Adrenal gland (tissue), 12 donors: Measurements from ENCODE around the gene KCNJ1. TPM values are rescaled to one million over a fixed set of nuclear protein-coding genes. Genes with fewer than 3 reads are reported as not detected.

Experiments used
- DNase-seq, 7 donors: peaks; one replicate each; pipeline ENCODE4 v3.0.0-alpha.2; 2019 to 2020
- H3K27ac ChIP-seq, 5 donors: fragments of 200-600 bp; sonication (generic) in 4 of 5; 1 replicate in 3 of 5; 2 replicates in 2 of 5; pipeline versions ENCODE4 v1.5.1 to v1.8.0; 2016 to 2020; ENCODE audit warnings: mild to moderate bottlenecking in 1 of 5
- H3K27me3 ChIP-seq: fragments of 200-600 bp; 2 replicates; pipeline ENCODE4 v1.8.0; 2021
- H3K36me3 ChIP-seq, 2 donors: fragments of 200-600 bp; replicated peaks in 1 of 2; 1 replicate in 1 of 2; 2 replicates in 1 of 2; pipeline versions ENCODE4 v1.5.1 to v1.8.0; 2018 to 2022
- H3K4me1 ChIP-seq, 2 donors: fragments of 200-600 bp; replicated peaks in 1 of 2; 1 replicate in 1 of 2; 2 replicates in 1 of 2; pipeline versions ENCODE4 v1.5.1 to v1.8.0; 2018 to 2021
- H3K4me3 ChIP-seq, 4 donors: fragments of 200-600 bp; sonication (generic) in 3 of 4; one replicate each; pipeline ENCODE4 v1.5.1; 2016 to 2018
- H3K9me3 ChIP-seq, 3 donors: fragments of 200-600 bp; sonication (generic) in 1 of 3; replicated peaks in 1 of 3; 1 replicate in 2 of 3; 2 replicates in 1 of 3; pipeline versions ENCODE4 v1.5.1 to v1.8.0; 2016 to 2021
- CTCF ChIP-seq, 6 experiments: fragments of 450-650 bp in 4 of 6; fragments of 200-600 bp in 2 of 6; sonication (generic) in 1 of 6; IDR thresholded peaks; 1 replicate in 5 of 6; 2 replicates in 1 of 6; pipeline versions ENCODE4 v1.5.1 to v1.8.0; 2016 to 2021; ENCODE audit warnings: antibody characterized with exemption in 6 of 6, mild to moderate bottlenecking in 2 of 6, moderate library complexity in 1 of 6
- POLR2A ChIP-seq, 2 donors: fragments of 450-650 bp; IDR thresholded peaks; one replicate each; pipeline ENCODE4 v1.6.1; 2017; ENCODE audit warnings: antibody characterized with exemption in 2 of 2, mild to moderate bottlenecking in 2 of 2, moderate library complexity in 1 of 2
- WGBS, 4 donors: extraction: QIAGEN DNeasy Blood & Tissue Kit in 2 of 4; methylation state at CpG; one replicate each; pipeline versions ENCODE4 v1.1.5 to v1.1.7; 2013 to 2017; 5-methylcytosine and 5-hydroxymethylcytosine counted together
- intact Hi-C, 2 donors: fragments of 100-400 bp; cut with DNase I; formaldehyde crosslinking; loops; one replicate each; pipeline versions ENCODE4 v1.14.1 to v1.15.0; 2022 to 2023
- polyA plus RNA-seq, 3 donors: library from polyadenylated mRNA; stranded (reverse); fragments of 200-250 nt in 2 of 3; fragments of 350-450 nt in 1 of 3; fragmentation: Illumina TruSeq in 1 of 3; extraction: RNeasy Lipid Tissue Mini Kit (QIAGEN cat#74804) in 1 of 3; gene quantifications; one replicate each; pipeline ENCODE4 v1.2.3, GENCODE V29; 2013 to 2014
- total RNA-seq, 9 donors: library from RNA; depleted of rRNA in 4 of 9; stranded (reverse); fragments of >200 nt in 4 of 9; fragments of 120-200 nt in 1 of 9; fragmentation: NEBNext Ultra II Directional in 1 of 9; extraction: Animal tissue kit (Norgen Biotek cat#: 25700) in 1 of 9; gene quantifications; one replicate each; pipeline versions ENCODE4 v1.1.0 to v1.2.4, GENCODE V29; 2013 to 2023
- donor health status: healthy with polysubstance abuse.
- donor health status: Bipolar disorder and iron deficiency.
- donor health status: DM: yes; HTN: yes; CAD: no.
- donor health status: DM: no; HTN: no; CAD: no.
- donor health status: DM: no; HTN: no; CAD: no.
- donor health status: DM: yes; HTN: yes; CAD: no.

KCNJ1 gene
- total and polyA plus RNA-seq, 12 donors = 0.06 to 0.17 (median 0.16) TPM; not detected in 9

- intact Hi-C loops = no loop called here
- no peak overlapping the region for H3K4me3 ChIP-seq
- H3K27ac ChIP-seq = no peak overlapping the region
- WGBS, 4 donors = 75 to 85% (median 82%) methylated on average over 8 of the region's 8 CpGs
- H3K9me3 ChIP-seq = no peaks in the 10 kb centered on the region
- no peak for TF ChIP-seq CTCF (IDR thresholded peaks at IDR 0.05)
- no peak for TF ChIP-seq POLR2A (IDR thresholded peaks at IDR 0.05)
- no peaks in the 10 kb centered on the region for H3K4me1 ChIP-seq
- H3K27me3 ChIP-seq = no peaks in the 10 kb centered on the region
- no peak for DNase-seq
- no peaks in the 10 kb centered on the region for H3K36me3 ChIP-seq
These were observed 47.9 kb downstream of the KCNJ1 start for GRCh38 chr11:128819198-128819597.

DNA sequence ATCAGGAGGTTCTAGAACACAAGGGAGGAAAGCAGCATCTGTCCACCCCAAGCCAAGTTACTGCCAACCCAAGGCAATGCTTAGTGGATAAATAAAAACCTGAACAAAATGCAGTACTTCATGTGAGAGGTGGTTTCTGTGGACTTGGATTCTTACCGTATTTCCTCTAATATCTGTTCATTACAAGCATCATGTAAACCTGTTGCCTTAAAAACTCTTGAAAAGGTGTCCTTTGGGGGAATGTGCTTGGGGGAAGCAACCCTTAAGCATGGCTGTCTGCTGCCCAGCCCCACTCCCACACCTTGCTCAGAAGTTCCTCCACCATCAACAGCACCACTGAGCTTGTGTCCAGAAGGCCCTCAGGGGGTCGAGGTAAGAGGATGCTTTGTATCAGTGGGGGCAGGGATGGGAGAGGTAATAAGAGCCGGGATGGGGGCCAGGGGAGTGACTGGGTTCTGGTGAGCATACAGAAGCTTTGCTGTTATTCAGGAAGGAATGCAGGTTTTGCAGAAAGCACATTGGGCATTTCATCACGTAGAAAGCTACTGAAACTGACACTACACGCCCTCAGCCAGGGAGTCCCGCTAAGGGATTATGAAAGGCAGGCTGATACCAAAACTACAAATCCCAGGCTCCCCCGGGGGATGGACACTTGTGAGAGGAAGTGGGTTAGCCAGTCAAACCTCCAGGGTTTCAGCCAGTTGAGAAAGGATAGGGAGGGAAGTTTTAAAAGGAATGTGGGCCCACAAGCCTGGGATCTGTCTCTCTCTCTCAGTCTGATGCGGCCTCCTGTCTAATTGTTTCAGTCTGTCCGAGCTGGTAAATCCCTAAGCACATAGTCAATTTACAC is 52.0 kb downstream of the KCNJ1 start:
- no peaks in the 10 kb centered on the region for H3K9me3 ChIP-seq
- no peak for TF ChIP-seq POLR2A (IDR thresholded peaks at IDR 0.05)
- TF ChIP-seq CTCF (IDR thresholded peaks at IDR 0.05) = no peak

DNA sequence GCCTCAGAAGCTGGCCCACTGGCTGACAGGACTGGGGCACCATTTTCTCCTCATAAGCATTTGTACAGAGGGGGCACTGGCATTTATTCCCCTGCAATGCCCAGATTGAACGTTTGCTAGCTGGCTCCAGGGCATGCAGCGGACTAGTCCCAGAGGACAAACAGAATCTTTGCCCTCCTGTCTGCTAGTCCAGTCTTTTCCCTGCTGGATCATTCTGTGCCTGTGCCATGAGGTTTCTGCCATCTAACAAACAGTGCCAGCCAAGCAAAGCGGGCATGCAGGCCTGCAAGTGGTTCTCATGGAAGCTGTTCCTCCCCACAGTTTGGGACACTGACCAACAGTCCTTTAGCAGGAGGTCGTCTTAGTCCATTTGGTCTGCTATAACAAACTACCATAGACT is 53.4 kb downstream of the KCNJ1 start:
- H3K27ac ChIP-seq = no peak overlapping the region
- H3K27me3 ChIP-seq = no peaks in the 10 kb centered on the region
- H3K4me3 ChIP-seq = no peak overlapping the region
- peaks cover 0 to 11% of the 10 kb centered on the region in 2 donors for H3K36me3 ChIP-seq
- H3K4me1 ChIP-seq = no peaks in the 10 kb centered on the region
- no peaks in the 10 kb centered on the region for H3K9me3 ChIP-seq
- TF ChIP-seq CTCF (IDR thresholded peaks at IDR 0.05) (no peak), POLR2A (IDR thresholded peaks at IDR 0.05) (no peak)
- intact Hi-C loops = no loop called here
- 78 to 95% (median 84%) methylated on average over 4 of the region's 4 CpGs for WGBS, 4 donors
- DNase-seq = no peak

More for the DNA sequence above, 52.0 kb downstream of the KCNJ1 start:
- H3K4me1 ChIP-seq = no peaks in the 10 kb centered on the region
- H3K27ac ChIP-seq = no peak overlapping the region
- peaks cover 0 to 11% of the 10 kb centered on the region in 2 donors for H3K36me3 ChIP-seq
- intact Hi-C loops = no loop called here
- peak in 6 of 7 donors; percentile 23 to 59 (median 42) for DNase-seq
- 43 to 49% (median 48%) methylated on average over 9 of the region's 9 CpGs for WGBS, 4 donors
- no peaks in the 10 kb centered on the region for H3K27me3 ChIP-seq
- H3K4me3 ChIP-seq = no peak overlapping the region

DNA sequence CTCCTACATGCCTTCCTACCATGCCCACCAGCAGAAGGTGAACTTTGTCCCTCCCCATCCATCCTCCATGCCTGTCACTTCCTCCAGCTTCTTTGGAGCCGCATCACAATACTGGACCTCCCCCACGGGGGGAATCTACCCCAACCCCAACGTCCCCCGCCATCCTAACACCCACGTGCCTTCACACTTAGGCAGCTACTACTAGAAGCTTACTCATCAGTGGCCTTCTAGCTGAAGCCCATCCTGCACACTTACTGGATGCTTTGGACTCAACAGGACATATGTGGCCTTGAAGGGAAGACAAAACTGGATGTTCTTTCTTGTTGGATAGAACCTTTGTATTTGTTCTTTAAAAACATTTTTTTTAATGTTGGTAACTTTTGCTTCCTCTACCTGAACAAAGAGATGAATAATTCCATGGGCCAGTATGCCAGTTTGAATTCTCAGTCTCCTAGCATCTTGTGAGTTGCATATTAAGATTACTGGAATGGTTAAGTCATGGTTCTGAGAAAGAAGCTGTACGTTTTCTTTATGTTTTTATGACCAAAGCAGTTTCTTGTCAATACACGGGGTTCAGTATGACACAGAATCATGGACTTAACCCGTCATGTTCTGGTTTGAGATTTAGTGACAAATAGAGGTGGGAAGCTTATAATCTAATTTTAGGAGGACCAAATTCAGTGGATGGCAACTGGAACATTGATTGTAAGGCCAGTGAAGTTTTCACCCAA is 56.1 kb downstream of the KCNJ1 start:
- 59 to 76% (median 67%) methylated on average over 8 of the region's 8 CpGs for WGBS, 4 donors
- no peak for TF ChIP-seq CTCF (IDR thresholded peaks at IDR 0.05)
- TF ChIP-seq POLR2A (IDR thresholded peaks at IDR 0.05) = no peak
- peaks cover 0 to 14% of the 10 kb centered on the region in 2 donors for H3K36me3 ChIP-seq
- H3K27me3 ChIP-seq = no peaks in the 10 kb centered on the region
- H3K4me3 ChIP-seq = no peak overlapping the region
- no peak overlapping the region for H3K27ac ChIP-seq
- intact Hi-C loops = no loop called here
- H3K4me1 ChIP-seq = no peaks in the 10 kb centered on the region
- no peak for DNase-seq
- no peaks in the 10 kb centered on the region for H3K9me3 ChIP-seq
